ENCODE data around the gene FBXL19. TPM values are rescaled to one million over a fixed set of nuclear protein-coding genes. Genes with fewer than 3 reads are reported as not detected.

FBXL19 gene
- polyA plus RNA-seq, 1 donor from 2014 or later, result 99.6 TPM

DNA sequence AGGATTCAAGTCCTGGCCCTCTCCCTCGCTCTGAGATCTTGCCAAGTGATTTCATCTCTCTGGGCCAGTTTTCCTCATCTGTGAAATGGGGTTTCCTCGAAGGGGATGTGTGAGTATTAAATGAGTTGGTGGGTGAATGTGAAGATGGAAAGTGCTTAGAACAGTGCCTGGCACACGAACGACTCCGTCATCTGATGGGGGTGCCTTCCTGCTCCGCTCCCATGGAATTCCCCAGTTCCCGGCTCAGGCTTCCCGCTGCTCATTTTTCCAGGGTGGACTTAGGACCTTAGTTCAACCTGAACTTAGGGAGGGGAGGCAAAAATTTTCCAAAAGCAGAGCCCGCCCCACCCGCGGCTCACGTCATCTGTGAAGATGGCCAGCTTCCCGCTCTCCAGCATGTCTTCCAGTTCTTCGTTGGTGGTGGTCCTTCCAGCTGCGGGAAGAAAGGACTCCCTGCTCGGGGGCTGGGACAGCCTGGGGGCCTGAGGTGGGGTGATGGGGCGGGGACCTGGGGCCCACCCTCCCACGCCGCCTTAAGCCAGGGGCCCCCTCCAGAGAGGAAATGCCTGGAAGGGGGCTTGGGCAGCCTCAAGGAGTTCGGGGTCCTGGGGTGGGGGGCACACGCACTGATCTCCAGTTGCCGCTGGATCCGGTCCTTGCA, 73.1 kb downstream of the FBXL19 start:
- Histone ChIP-seq H3K4me3 (ENCODE audit: low read length) (no peak overlapping the region), H3K9me3 (ENCODE audit: low read length) (no peaks in the 10 kb centered on the region), H3K79me2 (replicated peaks; ENCODE audit: insufficient read depth, low read length) (no peaks in the 10 kb centered on the region), H3K27me3 (ENCODE audit: insufficient read depth, low read depth, low read length) (peaks cover 4% of the 10 kb centered on the region), H3K9me2 (ENCODE audit: insufficient read depth, low read length) (no peaks in the 10 kb centered on the region), H3F3A (ENCODE audit: insufficient read depth, low read length, poor library complexity, severe bottlenecking) (no peaks in the 10 kb centered on the region), H3K4me2 (ENCODE audit: low read length) (no peak overlapping the region), H4K20me1 (ENCODE audit: insufficient read depth) (no peaks in the 10 kb centered on the region), H2AFZ (ENCODE audit: low read depth, low read length) (no peak overlapping the region), H3K27ac (ENCODE audit: low read length) (no peak overlapping the region), H3K36me3 (ENCODE audit: insufficient read depth, low read length) (no peaks in the 10 kb centered on the region), H3K9ac (ENCODE audit: low read length) (no peak overlapping the region)
- TF ChIP-seq POLR2AphosphoS5 (IDR thresholded peaks at IDR 0.05) (no peak), RAD21 (conservative IDR thresholded peaks at IDR 0.05) (no peak), TAF1 (IDR thresholded peaks at IDR 0.05; ENCODE audit: low read depth) (no peak), EP300 (conservative IDR thresholded peaks at IDR 0.05; ENCODE audit: poor library complexity, severe bottlenecking) (no peak), SMC3 (conservative IDR thresholded peaks at IDR 0.05; ENCODE audit: poor library complexity) (no peak), EZH2 (IDR thresholded peaks at IDR 0.05; ENCODE audit: borderline replicate concordance, insufficient read depth, low read length, poor library complexity, severe bottlenecking) (no peak)
- TF ChIP-seq, protein P1, sequence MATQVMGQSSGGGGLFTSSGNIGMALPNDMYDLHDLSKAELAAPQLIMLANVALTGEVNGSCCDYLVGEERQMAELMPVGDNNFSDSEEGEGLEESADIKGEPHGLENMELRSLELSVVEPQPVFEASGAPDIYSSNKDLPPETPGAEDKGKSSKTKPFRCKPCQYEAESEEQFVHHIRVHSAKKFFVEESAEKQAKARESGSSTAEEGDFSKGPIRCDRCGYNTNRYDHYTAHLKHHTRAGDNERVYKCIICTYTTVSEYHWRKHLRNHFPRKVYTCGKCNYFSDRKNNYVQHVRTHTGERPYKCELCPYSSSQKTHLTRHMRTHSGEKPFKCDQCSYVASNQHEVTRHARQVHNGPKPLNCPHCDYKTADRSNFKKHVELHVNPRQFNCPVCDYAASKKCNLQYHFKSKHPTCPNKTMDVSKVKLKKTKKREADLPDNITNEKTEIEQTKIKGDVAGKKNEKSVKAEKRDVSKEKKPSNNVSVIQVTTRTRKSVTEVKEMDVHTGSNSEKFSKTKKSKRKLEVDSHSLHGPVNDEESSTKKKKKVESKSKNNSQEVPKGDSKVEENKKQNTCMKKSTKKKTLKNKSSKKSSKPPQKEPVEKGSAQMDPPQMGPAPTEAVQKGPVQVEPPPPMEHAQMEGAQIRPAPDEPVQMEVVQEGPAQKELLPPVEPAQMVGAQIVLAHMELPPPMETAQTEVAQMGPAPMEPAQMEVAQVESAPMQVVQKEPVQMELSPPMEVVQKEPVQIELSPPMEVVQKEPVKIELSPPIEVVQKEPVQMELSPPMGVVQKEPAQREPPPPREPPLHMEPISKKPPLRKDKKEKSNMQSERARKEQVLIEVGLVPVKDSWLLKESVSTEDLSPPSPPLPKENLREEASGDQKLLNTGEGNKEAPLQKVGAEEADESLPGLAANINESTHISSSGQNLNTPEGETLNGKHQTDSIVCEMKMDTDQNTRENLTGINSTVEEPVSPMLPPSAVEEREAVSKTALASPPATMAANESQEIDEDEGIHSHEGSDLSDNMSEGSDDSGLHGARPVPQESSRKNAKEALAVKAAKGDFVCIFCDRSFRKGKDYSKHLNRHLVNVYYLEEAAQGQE (IDR thresholded peaks at IDR 0.05; ENCODE audit: borderline replicate concordance), result no peak
- TF ChIP-seq, protein P2, sequence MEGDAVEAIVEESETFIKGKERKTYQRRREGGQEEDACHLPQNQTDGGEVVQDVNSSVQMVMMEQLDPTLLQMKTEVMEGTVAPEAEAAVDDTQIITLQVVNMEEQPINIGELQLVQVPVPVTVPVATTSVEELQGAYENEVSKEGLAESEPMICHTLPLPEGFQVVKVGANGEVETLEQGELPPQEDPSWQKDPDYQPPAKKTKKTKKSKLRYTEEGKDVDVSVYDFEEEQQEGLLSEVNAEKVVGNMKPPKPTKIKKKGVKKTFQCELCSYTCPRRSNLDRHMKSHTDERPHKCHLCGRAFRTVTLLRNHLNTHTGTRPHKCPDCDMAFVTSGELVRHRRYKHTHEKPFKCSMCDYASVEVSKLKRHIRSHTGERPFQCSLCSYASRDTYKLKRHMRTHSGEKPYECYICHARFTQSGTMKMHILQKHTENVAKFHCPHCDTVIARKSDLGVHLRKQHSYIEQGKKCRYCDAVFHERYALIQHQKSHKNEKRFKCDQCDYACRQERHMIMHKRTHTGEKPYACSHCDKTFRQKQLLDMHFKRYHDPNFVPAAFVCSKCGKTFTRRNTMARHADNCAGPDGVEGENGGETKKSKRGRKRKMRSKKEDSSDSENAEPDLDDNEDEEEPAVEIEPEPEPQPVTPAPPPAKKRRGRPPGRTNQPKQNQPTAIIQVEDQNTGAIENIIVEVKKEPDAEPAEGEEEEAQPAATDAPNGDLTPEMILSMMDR (IDR thresholded peaks at IDR 0.05; ENCODE audit: poor library complexity, severe bottlenecking), result no peak

DNA sequence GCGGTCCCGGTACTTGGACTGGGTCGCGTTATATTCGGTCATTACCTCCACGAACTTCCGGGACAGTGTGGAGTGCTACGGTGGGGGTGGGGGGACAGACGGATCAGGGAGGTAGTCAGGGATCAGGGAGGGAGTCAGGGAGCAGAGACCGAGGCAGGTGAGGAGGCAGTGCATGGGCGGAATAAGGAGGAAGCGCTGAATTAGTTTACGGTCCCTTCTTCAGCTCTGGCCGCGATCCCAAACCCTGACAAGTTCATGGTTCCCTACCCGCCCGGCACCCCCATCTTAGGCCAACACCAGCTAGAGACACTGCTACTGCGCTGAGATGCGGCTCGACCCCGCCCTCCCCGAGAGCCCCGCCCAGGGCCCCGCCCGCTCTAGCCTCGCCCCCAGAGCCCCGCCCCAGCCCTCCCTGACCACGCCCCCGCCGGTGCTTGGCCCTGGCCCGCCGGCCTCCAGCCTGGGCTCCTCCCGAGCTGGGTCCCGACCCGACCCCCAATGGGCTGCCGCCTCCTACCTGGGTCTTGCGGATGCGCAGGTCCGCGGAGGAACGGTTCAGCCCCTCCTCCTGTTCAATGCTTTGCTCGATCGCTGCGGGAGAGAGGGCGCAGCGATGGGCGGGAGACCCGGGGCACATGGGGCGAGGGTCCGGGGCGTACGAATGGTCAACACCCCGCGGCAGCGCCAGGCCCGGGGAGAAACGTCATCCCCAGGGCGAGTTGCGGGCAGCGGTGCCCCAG, 73.8 kb downstream of the FBXL19 start:
- Histone ChIP-seq H3K9me3 (ENCODE audit: low read length) (no peaks in the 10 kb centered on the region), H3K4me2 (ENCODE audit: low read length) (no peak overlapping the region), H3K36me3 (ENCODE audit: insufficient read depth, low read length) (no peaks in the 10 kb centered on the region), H3K9me2 (ENCODE audit: insufficient read depth, low read length) (no peaks in the 10 kb centered on the region), H3K9ac (ENCODE audit: low read length) (no peak overlapping the region), H3F3A (ENCODE audit: insufficient read depth, low read length, poor library complexity, severe bottlenecking) (no peaks in the 10 kb centered on the region), H2AFZ (ENCODE audit: low read depth, low read length) (no peak overlapping the region), H3K4me3 (ENCODE audit: low read length) (no peak overlapping the region), H3K27me3 (ENCODE audit: insufficient read depth, low read depth, low read length) (peaks cover 4% of the 10 kb centered on the region), H4K20me1 (ENCODE audit: insufficient read depth) (no peaks in the 10 kb centered on the region), H3K79me2 (replicated peaks; ENCODE audit: insufficient read depth, low read length) (no peaks in the 10 kb centered on the region), H3K27ac (ENCODE audit: low read length) (no peak overlapping the region)
- TF ChIP-seq POLR2AphosphoS5 (IDR thresholded peaks at IDR 0.05) (no peak), EZH2 (IDR thresholded peaks at IDR 0.05; ENCODE audit: borderline replicate concordance, insufficient read depth, low read length, poor library complexity, severe bottlenecking) (no peak), MXI1 (conservative IDR thresholded peaks at IDR 0.05; ENCODE audit: poor library complexity, severe bottlenecking) (no peak)

Data from neural cell (in vitro differentiated cells).